Inflammatory macrophage treated with lipopolysaccharide for 4 hours (primary cell): ENCODE results near the gene MYBPC3.

Experiments
- DNase-seq: peaks from one replicate; pipeline ENCODE4 v3.0.0-alpha.2; 2020

The MYBPC3 gene

DNA sequence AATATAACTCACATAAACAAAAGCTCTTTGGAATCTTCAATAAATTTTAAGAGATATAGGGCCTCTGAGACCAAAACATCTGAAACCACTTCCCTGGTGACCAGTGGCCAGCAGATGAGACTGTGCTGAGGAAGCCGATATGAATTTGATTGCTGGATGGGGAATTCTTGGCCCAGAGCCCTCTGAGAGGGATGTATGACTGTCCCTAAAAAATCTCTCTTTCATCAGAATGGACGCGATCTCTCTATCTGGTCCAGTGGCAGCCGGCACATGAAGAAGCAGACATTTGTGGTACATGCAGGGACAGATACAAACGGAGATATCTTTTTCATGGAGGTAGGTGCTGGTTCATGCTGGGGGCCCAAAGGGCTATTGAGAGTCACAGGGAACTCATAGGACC, 37.5 kb downstream of the MYBPC3 start:
- DNase-seq, result no peak

DNA sequence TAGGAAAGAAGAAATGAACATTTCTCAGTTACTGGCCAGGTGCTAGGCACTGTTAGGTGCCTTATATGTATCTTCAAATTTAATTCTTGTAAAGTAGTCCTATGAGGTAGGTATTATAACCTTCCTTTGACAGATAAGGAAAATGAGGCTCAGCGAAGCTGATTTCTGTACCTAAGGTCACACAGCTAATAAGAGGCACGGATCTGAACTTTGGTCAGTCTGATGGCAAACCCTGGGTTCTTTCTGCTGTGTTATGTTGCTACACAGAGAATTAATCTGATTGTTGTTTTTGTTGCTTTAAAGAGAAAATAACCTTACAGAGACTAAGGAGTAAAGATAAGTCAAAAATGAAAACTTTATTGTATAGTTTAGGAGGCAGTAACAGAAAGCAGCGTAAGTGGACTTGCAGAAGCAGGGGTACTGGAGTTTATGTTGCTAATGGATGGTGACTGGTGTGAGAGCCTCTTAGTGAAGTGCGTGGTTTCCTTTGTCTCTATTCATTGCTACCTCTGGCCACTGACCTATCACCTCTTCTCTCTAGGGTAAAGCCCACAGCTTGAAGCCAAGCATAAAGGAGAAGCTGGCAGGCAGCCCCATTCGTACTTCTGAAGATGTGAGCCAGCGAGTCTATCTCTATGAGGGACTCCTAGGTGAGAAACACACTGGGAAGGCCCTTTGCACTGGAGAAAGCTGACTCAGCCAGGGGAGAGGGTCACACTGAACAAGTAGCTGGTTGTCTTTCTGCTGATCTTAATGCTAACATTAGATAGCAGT, 44.3 kb downstream of the MYBPC3 start:
- no peak for DNase-seq

DNA sequence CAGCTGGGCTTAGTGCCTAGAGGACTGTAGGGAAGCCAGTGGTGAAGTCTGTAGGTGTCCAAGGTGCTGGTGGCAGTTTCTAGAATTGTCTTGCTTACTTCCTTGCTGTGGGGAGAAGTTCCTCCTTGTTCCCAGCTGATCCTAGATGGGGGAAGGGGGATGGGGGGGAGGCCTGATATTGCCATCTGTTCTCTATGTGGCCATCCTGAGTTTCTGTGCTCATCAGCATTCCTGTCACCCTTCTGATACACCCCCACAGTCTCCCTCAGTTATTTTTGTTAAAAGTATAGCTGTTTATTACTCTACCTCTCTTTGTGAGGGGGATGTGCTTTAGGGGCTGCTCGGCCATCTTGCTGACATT, 46.0 kb downstream of the MYBPC3 start:
- DNase-seq, result no peak

DNA sequence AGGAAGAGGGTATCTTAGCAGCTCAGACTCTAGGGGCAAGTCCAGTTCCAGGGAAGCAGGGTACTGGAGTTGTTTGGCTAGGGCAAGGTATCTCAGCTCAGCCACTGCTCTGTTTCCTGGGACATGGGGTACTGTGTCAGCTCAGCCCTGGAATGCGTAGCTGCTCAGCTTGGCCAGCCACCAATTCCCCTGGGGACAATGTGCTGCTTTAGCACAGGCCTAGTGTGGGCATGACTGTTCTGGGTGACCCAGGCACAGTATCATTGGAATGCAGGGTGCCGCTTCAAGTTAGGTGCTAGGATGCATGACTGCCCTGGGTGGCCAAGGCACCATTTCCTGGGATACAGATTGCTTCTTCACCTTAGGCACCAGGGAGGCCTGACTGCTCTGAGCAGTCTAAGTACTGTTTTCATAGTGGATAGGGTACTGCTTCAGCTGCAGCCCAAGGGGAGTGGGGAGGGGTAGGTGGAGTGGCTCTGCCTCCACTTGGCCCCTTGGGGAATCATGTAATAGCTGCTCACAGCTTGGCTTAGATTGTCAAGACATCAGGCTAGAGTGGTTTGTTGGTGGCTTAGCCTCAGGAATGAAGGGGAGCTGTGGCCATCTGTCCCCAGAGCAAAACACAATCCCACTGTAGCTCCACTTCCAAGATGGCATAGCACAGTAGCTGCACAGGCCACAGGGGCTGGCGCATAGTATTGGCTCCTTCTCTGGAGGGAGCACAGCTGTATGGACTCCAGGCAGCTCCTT, 46.6 kb downstream of the MYBPC3 start:
- DNase-seq, result no peak

DNA sequence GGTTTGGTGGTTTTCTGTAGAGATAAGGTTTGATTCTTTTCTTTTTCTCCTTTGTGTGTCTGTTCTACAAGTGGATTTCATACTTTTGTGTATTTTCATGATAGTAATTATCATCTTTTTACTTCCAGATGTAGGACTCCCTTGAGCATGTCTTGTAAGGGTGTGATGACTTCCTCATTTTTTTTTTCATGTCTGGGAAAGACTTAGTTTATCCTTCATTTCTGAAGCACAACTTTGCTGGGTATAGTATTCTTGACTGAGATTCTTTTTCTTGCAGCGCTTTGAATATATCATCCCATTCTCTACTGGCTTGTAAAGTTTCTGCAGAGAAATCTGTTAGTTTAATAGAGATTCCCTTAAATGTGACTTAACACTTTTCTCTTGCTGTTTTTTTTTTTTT, 49.6 kb downstream of the MYBPC3 start:
- DNase-seq, result no peak

DNA sequence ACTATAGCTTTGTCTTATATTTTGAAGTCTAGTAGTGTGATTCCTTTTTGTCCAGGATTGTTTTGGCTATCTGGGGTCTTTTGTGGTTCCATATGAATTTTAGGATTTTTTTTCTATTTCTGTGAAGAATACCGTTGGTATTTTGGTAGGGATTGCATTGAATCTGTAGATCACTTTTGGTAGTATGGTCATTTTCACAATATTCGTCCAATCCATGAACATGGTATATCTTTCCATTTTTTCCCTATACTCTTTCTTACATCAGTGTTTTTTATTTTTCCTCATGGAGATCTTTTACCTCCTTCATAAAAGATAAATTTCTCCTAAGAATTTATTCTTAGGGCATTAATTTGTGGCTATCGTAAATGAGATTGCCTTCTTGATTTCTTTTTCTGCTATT, 53.4 kb downstream of the MYBPC3 start:
- no peak for DNase-seq

DNA sequence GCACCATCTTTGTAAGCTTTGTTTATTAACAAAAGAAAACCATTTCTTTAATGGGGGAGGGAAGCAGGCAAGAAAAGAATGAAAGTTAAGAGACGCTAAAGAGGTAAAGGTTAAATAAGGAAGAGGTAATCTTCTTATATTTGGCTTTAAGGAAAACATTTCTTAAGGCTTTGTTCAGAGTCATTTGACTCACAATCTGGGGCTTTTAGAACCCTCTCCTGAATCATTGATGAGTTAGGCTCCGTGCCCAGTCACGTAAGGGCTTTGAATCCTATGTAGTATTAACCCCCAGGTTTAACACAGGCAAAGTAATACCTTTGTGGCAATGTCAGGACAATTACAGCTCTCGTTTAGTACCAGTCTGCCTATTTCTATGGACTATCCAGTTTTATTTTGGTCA, 56.5 kb downstream of the MYBPC3 start:
- DNase-seq, result no peak

DNA sequence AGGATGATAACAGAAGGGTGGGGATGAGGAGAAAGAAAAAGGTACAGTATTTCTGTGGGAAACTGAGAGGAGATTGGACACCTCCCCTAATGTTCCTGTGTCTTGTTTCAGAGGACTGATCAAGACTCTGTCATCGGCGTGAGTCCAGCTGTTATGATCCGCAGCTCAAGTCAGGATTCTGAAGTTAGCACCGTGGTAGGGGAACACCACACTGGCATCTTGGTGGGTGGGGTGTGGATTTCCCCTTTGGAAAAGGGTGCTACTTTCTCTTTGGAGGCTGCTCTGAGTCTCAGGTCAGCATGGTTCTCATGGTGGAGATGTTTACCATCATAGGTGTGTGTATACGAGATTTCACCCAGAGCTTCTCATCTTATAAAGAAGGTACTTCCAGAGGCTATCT, 57.1 kb downstream of the MYBPC3 start:
- no peak for DNase-seq

DNA sequence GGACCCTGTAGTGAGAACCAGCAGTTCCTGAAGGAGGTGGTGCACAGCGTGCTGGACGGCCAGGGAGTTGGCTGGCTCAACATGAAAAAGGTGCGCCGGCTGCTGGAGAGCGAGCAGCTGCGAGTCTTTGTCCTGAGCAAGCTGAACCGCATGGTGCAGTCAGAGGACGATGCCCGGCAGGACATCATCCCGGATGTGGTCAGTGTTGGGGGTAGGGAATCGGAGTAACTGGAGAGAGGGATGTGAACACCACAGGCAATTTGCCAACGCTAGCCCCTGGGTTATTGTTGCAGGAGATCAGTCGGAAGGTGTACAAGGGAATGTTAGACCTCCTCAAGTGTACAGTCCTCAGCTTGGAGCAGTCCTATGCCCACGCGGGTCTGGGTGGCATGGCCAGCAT, 62.6 kb downstream of the MYBPC3 start:
- no peak for DNase-seq

DNA sequence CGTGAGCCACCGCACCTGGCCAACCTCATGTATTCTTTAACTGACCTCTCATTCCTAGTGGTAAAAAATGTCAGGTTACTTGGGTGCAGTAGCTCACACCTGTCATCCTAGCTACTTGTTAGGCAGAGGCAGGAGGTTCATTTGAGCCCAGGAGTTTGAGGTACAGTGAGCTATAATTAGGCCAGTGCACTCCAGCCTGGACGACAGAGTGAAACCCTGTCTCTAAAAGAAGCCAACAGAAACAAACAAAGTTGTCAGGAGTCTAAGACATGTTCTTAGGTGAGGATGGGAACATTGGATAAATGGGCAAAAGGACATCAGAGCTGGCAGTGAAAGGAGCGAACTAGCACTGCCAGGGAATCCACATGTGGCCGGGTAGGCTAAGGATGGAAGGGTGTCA, 64.4 kb downstream of the MYBPC3 start:
- no peak for DNase-seq

DNA sequence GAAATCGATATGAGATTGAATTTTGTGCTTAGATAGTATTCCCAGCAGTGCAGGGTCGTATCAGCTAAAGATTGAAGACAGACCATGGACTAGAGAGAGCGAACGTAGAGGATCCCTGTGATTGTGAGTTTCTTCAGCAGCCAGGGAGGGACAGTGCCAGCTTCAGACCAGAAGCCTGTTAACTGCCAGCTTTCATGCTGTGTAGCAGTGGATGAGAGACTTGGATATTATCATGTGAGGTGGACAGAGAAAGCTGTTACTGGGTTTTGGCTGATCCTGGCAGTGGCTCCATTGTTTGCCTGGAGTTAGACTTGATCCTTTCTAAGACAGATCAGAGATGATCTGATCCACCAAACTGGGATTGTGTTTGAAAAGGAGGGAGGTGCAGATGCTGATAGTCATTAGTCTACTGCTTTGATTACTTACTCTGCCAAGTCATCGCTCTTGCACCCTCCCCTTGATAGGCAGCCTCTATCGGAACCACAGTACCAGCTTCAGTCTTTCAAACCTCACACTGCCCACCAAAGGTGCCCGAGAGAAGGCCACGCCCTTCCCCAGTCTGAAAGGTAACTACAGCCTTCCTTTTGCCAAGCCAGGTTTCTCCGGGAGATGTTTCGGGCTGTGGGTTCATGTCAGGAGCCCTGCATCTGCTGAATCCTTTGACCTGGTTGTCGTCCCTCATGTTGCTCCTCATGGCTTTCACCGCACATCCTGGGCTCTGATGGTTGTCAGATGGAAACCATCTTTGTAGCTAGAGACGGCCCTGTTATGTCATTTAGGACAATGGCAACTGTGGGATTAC, 66.3 kb downstream of the MYBPC3 start:
- no peak for DNase-seq

DNA sequence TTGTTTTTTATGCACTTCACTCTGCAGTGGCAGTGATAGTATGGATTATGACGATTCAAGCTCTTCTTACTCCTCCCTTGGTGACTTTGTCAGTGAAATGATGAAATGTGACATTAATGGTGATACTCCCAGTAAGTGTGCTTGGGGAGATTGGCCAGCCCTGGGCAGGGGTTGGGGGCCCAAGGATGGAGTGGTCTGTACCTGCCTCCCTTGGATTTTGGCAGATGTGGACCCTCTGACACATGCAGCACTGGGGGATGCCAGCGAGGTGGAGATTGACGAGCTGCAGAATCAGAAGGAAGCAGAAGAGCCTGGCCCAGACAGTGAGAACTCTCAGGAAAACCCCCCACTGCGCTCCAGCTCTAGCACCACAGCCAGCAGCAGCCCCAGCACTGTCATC, 68.4 kb downstream of the MYBPC3 start:
- DNase-seq, result no peak

DNA sequence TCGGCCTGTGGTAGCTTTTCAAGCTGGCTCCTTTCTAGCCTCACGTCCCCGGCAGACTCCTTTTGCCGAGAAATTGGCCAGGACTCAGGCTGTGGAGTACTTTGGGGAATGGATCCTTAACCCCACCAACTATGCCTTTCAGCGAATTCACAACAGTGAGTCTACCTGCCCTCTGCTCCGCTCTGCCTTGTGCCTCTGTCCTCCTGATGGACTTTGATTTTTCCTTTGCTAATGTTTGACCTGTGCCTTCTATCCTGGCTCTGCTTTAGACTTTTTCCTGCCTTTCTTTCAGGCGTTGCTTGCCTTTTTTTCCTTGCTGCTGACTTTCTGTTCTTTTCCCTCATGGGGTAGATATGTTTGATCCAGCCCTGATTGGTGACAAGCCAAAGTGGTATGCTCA, 70.0 kb downstream of the MYBPC3 start:
- DNase-seq, result no peak
